ENCODE measurements around the gene MXRA8.

MXRA8 gene

DNA sequence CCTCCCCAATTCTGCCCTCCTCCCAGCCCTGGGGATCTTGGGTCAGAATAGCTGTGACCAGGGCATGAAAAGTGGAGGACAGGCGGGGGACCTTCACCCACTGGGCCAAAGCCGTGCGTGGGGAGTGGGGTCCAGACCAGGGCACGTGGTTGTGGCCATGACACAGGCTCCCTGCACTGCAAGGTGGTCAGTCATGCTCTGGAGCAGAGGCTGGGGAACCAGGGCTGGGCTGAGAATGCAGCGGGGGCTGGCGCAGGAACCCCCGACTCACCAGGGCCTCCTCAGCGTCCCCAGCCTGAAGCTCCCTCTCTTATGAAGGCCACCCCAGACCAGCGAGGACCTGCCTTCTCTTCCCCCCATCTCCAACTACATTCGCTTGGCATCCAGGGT lies 11.9 kb downstream of the MXRA8 start:
- Histone ChIP-seq H3K27me3 (ENCODE audit: control insufficient read depth, insufficient read depth, low read length) (no peaks in the 10 kb centered on the region), H3K9ac (ENCODE audit: low read depth, low read length) (no peak overlapping the region), H3K9me3 (ENCODE audit: control insufficient read depth, insufficient read depth, low read length) (no peaks in the 10 kb centered on the region), H3K27ac (ENCODE audit: low read depth, low read length) (no peak overlapping the region), H3K4me1 (ENCODE audit: control insufficient read depth, insufficient read depth, low read length) (peaks cover 11% of the 10 kb centered on the region), H3K36me3 (ENCODE audit: control insufficient read depth, insufficient read depth, low read length) (peaks cover 2% of the 10 kb centered on the region), H3K4me3 (ENCODE audit: low read depth, low read length) (no peak overlapping the region)

GRCh38 chr1:1345860-1346500 lies 12.4 kb downstream of the MXRA8 start:
- H3K27ac ChIP-seq (ENCODE audit: low read depth, low read length), result no peak overlapping the region
- no peak overlapping the region for H3K9ac ChIP-seq (ENCODE audit: low read depth, low read length)
- no peaks in the 10 kb centered on the region for H3K9me3 ChIP-seq (ENCODE audit: control insufficient read depth, insufficient read depth, low read length)
- no peak overlapping the region for H3K4me3 ChIP-seq (ENCODE audit: low read depth, low read length)
- peaks cover 9% of the 10 kb centered on the region for H3K4me1 ChIP-seq (ENCODE audit: control insufficient read depth, insufficient read depth, low read length)
- H3K36me3 ChIP-seq (ENCODE audit: control insufficient read depth, insufficient read depth, low read length), result peaks cover 7% of the 10 kb centered on the region
- no peaks in the 10 kb centered on the region for H3K27me3 ChIP-seq (ENCODE audit: control insufficient read depth, insufficient read depth, low read length)

DNA sequence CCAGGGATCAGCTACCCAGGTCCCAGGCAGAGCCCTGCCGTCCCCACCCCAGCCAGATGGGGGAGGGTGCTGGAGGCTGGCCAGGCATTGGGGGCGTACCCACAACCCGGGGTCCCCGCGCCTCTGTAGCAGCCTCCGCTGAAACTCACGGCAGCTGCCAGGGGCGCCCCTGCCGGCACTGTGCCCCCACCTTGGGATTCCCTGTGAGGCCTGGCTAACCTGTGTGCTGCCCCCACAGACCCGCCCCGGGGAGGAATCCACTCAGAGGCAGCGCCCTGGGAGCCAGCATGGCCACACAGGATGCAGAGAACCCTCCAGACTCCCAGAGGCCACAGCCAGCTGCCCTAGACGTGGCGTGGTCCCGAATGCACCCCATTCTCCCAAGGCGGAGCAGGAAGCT lies 13.0 kb downstream of the MXRA8 start:
- H3K9me3 ChIP-seq (ENCODE audit: control insufficient read depth, insufficient read depth, low read length), result no peaks in the 10 kb centered on the region
- no peak overlapping the region for H3K4me3 ChIP-seq (ENCODE audit: low read depth, low read length)
- H3K9ac ChIP-seq (ENCODE audit: low read depth, low read length), result no peak overlapping the region
- H3K36me3 ChIP-seq (ENCODE audit: control insufficient read depth, insufficient read depth, low read length), result peaks cover 13% of the 10 kb centered on the region
- H3K27ac ChIP-seq (ENCODE audit: low read depth, low read length), result no peak overlapping the region
- no peaks in the 10 kb centered on the region for H3K27me3 ChIP-seq (ENCODE audit: control insufficient read depth, insufficient read depth, low read length)
- peaks cover 9% of the 10 kb centered on the region for H3K4me1 ChIP-seq (ENCODE audit: control insufficient read depth, insufficient read depth, low read length)

- peaks cover 19% of the 10 kb centered on the region for H3K36me3 ChIP-seq (ENCODE audit: control insufficient read depth, insufficient read depth, low read length)
- no peak overlapping the region for H3K9ac ChIP-seq (ENCODE audit: low read depth, low read length)
- H3K27ac ChIP-seq (ENCODE audit: low read depth, low read length), result no peak overlapping the region
- no peaks in the 10 kb centered on the region for H3K9me3 ChIP-seq (ENCODE audit: control insufficient read depth, insufficient read depth, low read length)
- H3K4me1 ChIP-seq (ENCODE audit: control insufficient read depth, insufficient read depth, low read length), result peaks cover 9% of the 10 kb centered on the region
- no peak overlapping the region for H3K4me3 ChIP-seq (ENCODE audit: low read depth, low read length)
- no peaks in the 10 kb centered on the region for H3K27me3 ChIP-seq (ENCODE audit: control insufficient read depth, insufficient read depth, low read length)
Measured at GRCh38 chr1:1344655-1345361, 13.5 kb downstream of the MXRA8 start.

DNA sequence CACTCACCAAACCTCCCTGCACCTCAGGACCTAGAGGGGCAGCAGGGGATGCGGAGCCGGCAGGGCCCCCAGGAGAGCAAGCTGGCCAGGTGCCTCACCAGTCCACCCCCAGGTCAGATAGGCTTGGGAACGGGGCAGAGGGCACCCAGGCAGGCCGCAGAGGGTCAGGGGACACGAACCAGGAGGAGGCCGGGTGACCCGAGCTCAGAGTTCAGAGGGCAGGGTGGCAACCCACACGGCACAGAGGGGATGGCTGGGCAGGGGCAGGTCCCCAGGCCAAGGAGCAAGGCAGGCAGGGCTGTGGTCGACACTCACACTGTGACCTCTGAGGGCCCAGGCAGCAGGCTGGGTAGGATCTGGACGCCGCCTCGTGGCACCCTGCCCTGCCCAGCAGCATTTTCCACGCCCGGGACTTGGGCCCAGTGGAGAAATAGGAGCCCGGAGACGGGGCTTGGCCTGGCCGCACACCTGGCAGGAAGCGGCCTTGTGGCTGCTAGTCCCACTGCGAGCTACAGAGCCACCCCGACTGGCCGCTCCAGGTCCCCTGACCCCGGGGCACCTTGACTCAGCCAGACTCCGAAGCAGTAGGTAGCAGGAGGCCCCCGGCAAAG lies 14.4 kb downstream of the MXRA8 start:
- H3K4me1 ChIP-seq (ENCODE audit: control insufficient read depth, insufficient read depth, low read length), result peaks cover 9% of the 10 kb centered on the region

DNA sequence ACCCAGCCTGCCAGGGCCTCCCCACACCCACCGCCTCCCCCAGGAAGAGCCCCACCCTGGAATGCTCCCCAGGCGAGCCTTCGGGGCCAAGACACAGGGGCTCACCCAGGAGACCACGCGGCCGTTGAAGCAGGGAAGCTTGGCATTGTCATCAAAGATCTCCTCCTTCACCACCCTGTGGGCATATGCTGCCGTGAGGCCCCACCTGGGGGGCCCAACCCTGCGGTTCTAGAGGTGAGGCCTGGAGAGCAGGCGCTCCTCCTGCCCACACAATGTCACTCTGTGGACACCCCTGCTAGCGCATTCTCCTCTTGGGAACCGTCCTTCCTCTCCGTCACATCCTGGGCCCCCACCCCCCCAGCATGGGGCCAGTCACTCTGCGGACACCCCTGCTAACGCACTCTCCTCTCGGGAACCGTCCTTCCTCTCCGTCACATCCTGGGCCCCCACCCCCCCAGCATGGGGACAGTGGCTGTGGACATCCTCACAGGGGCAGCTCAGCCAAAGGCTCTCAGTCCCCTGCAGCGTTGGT lies 15.7 kb downstream of the MXRA8 start:
- Histone ChIP-seq H3K27me3 (ENCODE audit: control insufficient read depth, insufficient read depth, low read length) (no peaks in the 10 kb centered on the region), H3K36me3 (ENCODE audit: control insufficient read depth, insufficient read depth, low read length) (peaks cover 30% of the 10 kb centered on the region), H3K9ac (ENCODE audit: low read depth, low read length) (no peak overlapping the region), H3K9me3 (ENCODE audit: control insufficient read depth, insufficient read depth, low read length) (no peaks in the 10 kb centered on the region), H3K4me1 (ENCODE audit: control insufficient read depth, insufficient read depth, low read length) (peaks cover 2% of the 10 kb centered on the region; the same call in 1 of the 2 replicates), H3K4me3 (ENCODE audit: low read depth, low read length) (no peak overlapping the region), H3K27ac (ENCODE audit: low read depth, low read length) (no peak overlapping the region)

More for the DNA sequence above, 14.4 kb downstream of the MXRA8 start:
- Histone ChIP-seq H3K27ac (ENCODE audit: low read depth, low read length) (no peak overlapping the region), H3K4me3 (ENCODE audit: low read depth, low read length) (no peak overlapping the region), H3K27me3 (ENCODE audit: control insufficient read depth, insufficient read depth, low read length) (no peaks in the 10 kb centered on the region), H3K9me3 (ENCODE audit: control insufficient read depth, insufficient read depth, low read length) (no peaks in the 10 kb centered on the region), H3K9ac (ENCODE audit: low read depth, low read length) (no peak overlapping the region), H3K36me3 (ENCODE audit: control insufficient read depth, insufficient read depth, low read length) (peaks cover 23% of the 10 kb centered on the region)

GRCh38 chr1:1342061-1342562 lies 16.2 kb downstream of the MXRA8 start:
- Histone ChIP-seq H3K9ac (ENCODE audit: low read depth, low read length) (no peak overlapping the region), H3K4me1 (ENCODE audit: control insufficient read depth, insufficient read depth, low read length) (no peaks in the 10 kb centered on the region), H3K9me3 (ENCODE audit: control insufficient read depth, insufficient read depth, low read length) (no peaks in the 10 kb centered on the region), H3K4me3 (ENCODE audit: low read depth, low read length) (no peak overlapping the region), H3K36me3 (ENCODE audit: control insufficient read depth, insufficient read depth, low read length) (peaks cover 33% of the 10 kb centered on the region), H3K27me3 (ENCODE audit: control insufficient read depth, insufficient read depth, low read length) (no peaks in the 10 kb centered on the region), H3K27ac (ENCODE audit: low read depth, low read length) (no peak overlapping the region)

DNA sequence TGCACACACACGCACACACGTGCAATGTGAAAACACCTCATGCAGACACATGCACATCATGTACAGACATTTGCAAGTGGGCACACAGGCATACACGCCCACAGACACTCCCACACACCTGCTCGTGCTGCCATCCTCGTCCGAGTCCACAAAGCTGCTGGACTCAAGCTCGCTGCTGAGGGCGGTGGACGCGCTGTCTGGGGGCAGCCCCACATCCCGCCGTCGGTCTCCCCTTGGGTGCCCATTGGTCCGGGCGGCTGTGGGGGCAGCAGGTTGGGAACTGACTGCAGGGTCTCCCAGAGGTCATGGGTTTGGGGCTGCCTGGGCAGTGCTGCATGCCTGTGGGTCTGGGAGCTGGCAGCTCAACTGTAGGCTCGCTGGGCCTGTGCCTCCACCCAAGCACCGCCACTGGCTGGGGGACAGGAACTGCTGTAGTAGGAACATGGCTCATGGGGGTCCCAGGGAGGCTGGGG lies 16.8 kb downstream of the MXRA8 start:
- H3K9me3 ChIP-seq (ENCODE audit: control insufficient read depth, insufficient read depth, low read length), result no peaks in the 10 kb centered on the region
- H3K4me3 ChIP-seq (ENCODE audit: low read depth, low read length), result no peak overlapping the region
- no peaks in the 10 kb centered on the region for H3K4me1 ChIP-seq (ENCODE audit: control insufficient read depth, insufficient read depth, low read length)
- no peak overlapping the region for H3K9ac ChIP-seq (ENCODE audit: low read depth, low read length)
- no peaks in the 10 kb centered on the region for H3K27me3 ChIP-seq (ENCODE audit: control insufficient read depth, insufficient read depth, low read length)
- H3K36me3 ChIP-seq (ENCODE audit: control insufficient read depth, insufficient read depth, low read length), result peaks cover 33% of the 10 kb centered on the region
- H3K27ac ChIP-seq (ENCODE audit: low read depth, low read length), result no peak overlapping the region

- H3K9me3 ChIP-seq (ENCODE audit: control insufficient read depth, insufficient read depth, low read length), result no peaks in the 10 kb centered on the region
- H3K36me3 ChIP-seq (ENCODE audit: control insufficient read depth, insufficient read depth, low read length), result peaks cover 33% of the 10 kb centered on the region
- no peak overlapping the region for H3K27ac ChIP-seq (ENCODE audit: low read depth, low read length)
- no peaks in the 10 kb centered on the region for H3K27me3 ChIP-seq (ENCODE audit: control insufficient read depth, insufficient read depth, low read length)
- H3K9ac ChIP-seq (ENCODE audit: low read depth, low read length), result no peak overlapping the region
- no peak overlapping the region for H3K4me3 ChIP-seq (ENCODE audit: low read depth, low read length)
- H3K4me1 ChIP-seq (ENCODE audit: control insufficient read depth, insufficient read depth, low read length), result no peaks in the 10 kb centered on the region
Measured at GRCh38 chr1:1340791-1341548, 17.4 kb downstream of the MXRA8 start.

DNA sequence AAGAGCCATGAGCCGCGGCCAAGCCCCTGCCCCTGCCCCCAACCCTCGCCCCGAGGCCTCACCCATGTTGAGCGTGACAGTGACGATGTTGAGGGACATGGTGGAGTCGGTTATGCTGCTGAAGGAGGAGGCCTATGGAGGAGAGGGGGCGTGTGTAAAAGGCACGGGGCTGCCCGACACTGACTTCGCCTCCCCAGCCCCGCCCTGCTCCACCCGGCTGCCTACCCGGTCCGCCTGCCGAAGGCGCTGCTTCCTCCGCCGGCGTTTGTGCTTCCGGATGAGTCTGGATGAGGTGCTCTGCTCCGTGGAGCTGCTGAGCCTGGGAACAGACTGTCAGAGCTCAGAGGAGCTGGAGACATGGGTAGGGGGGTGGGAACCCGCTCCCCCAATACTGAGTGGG lies 18.2 kb downstream of the MXRA8 start:
- Histone ChIP-seq H3K27me3 (ENCODE audit: control insufficient read depth, insufficient read depth, low read length) (no peaks in the 10 kb centered on the region), H3K36me3 (ENCODE audit: control insufficient read depth, insufficient read depth, low read length) (peaks cover 33% of the 10 kb centered on the region), H3K4me3 (ENCODE audit: low read depth, low read length) (no peak overlapping the region), H3K9me3 (ENCODE audit: control insufficient read depth, insufficient read depth, low read length) (no peaks in the 10 kb centered on the region), H3K27ac (ENCODE audit: low read depth, low read length) (no peak overlapping the region), H3K9ac (ENCODE audit: low read depth, low read length) (no peak overlapping the region), H3K4me1 (ENCODE audit: control insufficient read depth, insufficient read depth, low read length) (no peaks in the 10 kb centered on the region)
